Urothelium cell line (cell line): ENCODE results near the gene LRP8.

Source experiments
- DNase-seq: peaks from one replicate; pipeline ENCODE4 v3.0.0; 2011; ENCODE audit warnings: low spot score, mixed read lengths
- FAIRE-seq: peaks from 2 replicates; lab custom pipeline; 2011; peaks lifted over from hg19 to GRCh38; lab: Jason Lieb, UNC

LRP8 gene

DNA sequence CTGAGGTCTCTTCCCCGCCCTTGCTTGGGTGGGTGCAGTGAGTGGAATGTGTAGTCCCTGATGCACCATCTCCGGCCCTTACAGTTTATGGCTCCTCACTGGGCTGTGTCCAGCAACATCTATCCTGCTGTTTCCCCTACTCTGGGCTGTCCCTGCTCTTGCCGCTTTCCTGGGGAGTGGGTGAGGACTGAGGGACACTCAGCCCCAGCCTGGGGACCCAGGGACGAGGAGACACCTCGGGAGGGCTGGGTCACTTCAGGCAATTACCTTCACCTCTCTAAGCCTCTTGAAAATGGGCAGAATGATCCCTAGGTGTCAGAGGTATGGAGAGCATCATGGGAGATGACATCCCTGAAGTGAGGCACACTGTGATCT, 13.6 kb upstream of the LRP8 start:
- DNase-seq (no peak), FAIRE-seq (no peak)

DNA sequence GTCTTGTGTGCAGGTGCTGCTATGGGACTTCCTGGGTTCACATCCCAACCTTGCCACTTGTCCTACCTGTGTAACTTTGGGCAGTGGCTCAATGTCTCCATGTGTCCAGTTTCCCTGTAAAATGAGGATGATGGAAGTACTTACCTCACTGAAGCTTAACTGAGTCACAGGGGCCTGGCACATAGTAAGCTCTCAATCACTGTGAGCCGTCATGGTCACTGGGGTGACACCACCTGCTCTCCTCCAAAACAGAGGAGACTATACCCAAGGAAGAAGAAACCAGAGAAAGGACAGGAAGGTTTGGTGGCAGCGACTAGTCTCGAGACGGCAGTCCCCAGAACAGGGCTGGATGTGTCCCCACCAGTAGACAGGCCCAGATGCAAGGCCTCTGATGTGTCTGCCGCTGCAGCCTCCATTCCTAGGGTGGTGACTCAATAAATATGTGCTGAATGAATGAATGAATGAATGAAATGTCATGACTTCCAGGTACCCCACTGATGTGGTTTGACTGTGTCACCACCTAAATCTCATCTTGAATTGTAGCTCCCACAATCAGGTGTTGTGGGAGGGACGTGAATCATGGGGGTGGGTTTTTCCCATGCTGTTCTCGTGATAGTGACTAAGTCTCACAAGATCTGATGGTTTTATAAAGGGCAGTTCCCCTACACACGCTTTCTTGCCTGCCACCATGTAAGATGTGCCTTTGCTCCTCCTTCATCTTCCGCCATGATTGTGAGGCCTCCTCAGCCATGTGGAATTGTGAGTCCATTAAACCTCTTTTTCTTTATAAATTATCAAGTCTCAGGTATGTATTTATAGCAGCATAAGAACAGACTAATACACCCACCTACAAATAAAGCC, 13.0 kb upstream of the LRP8 start:
- no peak for DNase-seq
- FAIRE-seq: no peak

DNA sequence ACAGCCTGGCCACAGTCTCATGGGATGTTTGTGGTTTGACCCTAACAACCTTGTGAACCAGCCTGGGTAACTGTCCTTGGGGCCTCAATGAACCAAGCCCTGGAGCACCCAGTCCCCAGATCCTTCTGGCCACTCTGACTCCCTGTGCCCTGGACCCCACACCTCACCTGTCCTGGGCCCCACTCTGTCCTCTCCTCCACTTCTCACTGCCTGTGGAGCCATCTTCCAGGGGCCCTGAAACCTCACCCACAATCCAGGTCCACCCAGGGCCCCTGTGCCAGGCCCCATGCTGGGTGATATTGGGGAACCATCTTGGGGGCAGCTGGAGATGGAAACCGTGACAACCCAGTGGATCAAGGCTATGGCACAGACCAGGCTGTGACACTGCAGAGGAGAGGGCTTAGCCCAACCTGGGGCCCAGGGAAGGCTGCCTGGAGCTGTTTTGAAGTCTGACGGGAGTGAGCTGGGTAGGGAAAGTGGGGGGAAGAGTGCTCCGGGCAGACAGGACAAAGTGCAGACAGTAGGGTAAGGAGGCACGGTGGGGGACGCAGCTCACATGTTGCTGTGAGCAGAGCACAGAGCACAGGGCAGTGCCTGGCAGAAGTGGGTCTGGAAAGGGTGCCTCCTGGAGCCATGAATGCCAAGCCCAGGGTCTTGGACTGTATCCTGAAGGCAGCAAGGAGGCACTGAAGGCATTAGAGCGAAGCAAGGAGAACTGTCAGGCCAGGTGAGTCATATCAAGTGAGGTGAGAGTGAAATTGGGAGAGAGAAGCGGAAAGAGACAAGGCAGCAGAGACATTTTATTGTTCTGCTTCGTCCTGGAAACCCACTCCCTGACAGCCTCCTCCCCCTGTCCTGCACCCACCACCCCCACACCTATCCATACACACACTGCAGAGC, 12.1 kb upstream of the LRP8 start:
- FAIRE-seq (no peak), DNase-seq (no peak)

DNA sequence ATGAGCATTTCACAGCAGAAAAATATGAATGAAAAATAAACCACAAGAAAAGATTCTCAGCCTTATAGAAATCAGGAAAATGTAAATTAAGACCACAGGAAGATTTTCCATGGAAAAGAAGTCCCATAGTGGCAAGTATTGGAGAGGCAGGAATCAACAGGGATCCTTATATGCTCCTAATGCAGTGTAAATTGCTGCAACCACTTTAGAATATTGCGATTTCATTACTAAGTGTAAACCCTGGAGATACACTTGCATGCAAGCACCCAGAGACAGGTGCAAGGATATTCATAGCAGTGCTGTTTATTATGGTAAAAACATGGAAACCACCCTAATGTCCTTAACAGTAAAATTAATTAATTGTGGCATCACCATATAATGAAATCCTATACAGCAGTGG, 10.6 kb upstream of the LRP8 start:
- FAIRE-seq: no peak
- no peak for DNase-seq

DNA sequence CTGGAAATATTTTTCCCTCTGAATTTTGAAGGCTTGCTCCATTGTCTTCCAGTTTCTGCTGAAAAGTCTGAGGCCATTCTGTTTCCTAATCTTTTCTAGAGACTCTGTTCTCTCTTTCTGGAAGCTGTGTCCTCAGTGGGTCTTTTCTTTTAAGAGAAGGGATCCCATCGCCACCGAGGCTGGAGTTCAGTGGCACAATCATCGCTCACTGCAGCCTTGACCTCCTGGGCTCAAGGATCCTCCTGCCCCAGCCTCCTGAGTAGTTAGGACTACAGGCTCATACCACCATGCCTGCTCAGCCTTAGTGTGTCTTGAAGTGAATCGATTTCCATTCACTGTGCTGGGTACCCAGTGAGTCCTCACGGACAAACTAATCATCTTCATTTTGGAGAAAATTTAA, 9.6 kb upstream of the LRP8 start:
- DNase-seq: no peak
- no peak for FAIRE-seq

GRCh38 chr1:53336146-53336545, 8.3 kb upstream of the LRP8 start:
- FAIRE-seq: no peak
- no peak for DNase-seq

- DNase-seq (no peak), FAIRE-seq (no peak)
Observed at GRCh38 chr1:53335661-53336060, 7.8 kb upstream of the LRP8 start.

GRCh38 chr1:53334781-53335180, 6.9 kb upstream of the LRP8 start:
- no peak for DNase-seq

GRCh38 chr1:53334312-53334711, 6.4 kb upstream of the LRP8 start:
- no peak for FAIRE-seq
- DNase-seq: no peak

More at GRCh38 chr1:53334781-53335180, 6.9 kb upstream of the LRP8 start:
- no peak for FAIRE-seq

- DNase-seq (no peak), FAIRE-seq (no peak)
Observed at GRCh38 chr1:53332833-53333232, 5.0 kb upstream of the LRP8 start.

- FAIRE-seq: no peak
- DNase-seq: no peak
Observed at GRCh38 chr1:53332186-53332564, 4.3 kb upstream of the LRP8 start.

GRCh38 chr1:53331446-53332185, 3.7 kb upstream of the LRP8 start:
- DNase-seq: no peak
- no peak for FAIRE-seq

- FAIRE-seq (no peak), DNase-seq (no peak)
Observed at GRCh38 chr1:53330819-53331218, 2.9 kb upstream of the LRP8 start.

GRCh38 chr1:53328541-53329499, 950 bp upstream of the LRP8 start:
- peak; percentile 20 for FAIRE-seq

GRCh38 chr1:53327182-53327913, 522 bp downstream of the LRP8 start:
- DNase-seq (peak; percentile 45), FAIRE-seq (no peak)

More at GRCh38 chr1:53328541-53329499, 950 bp upstream of the LRP8 start:
- DNase-seq: peak; percentile 55

DNA sequence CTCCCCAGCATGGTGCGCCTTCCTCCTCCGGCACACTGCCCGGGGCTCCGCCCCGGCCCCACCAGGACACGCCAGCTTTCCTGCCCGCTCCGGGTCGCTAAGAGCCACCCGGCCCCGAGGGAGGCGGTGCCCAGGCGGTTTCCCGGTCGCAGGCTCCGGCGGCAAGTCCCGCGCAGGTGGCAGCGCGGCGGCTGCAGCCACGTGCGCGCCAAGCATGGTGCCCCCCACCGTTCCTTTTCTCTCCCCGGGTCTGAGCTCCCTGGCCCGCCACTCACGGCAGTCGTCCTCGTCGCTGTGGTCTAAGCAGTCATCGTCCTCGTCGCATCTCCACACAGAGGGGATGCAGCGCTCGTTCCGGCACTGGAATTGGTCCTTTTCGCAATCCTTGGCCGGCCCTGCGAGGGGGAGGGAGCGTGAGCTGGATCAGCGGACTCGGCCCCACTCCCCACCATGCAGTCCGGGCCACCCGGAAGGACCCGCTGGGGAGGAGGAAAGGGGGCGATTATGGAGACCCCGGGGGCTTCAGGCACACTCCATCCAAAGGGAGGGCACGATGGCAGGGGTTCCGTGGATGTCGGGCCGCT, 1.2 kb downstream of the LRP8 start:
- DNase-seq (peak; percentile 67), FAIRE-seq (no peak)

DNA sequence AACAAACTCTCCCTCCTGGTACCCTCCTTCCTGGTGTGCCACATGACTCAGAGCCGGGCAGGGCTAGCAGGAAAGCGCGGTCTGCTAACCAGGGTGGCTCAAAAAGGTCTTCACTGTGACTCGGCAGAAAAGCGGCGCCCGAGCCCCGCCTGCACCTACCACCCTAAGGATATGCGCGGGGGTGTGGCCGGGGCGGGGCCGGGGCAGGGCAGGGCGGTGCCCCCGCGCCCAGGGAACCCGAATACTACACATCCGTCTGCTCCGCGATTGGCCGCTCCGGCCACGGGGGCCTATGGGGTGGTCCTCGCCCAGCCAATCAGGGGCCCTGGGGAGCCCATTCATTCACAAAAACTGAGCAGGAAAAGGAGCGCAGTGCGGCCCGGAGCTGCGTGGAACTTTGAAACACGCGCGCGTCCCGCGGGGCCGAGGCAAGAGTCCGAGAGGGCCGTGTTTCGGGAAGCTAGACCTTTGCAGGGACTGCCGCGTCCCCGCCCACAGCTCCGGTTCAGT, 1.7 kb downstream of the LRP8 start:
- DNase-seq (peak; percentile 97), FAIRE-seq (peak; percentile 82)

DNA sequence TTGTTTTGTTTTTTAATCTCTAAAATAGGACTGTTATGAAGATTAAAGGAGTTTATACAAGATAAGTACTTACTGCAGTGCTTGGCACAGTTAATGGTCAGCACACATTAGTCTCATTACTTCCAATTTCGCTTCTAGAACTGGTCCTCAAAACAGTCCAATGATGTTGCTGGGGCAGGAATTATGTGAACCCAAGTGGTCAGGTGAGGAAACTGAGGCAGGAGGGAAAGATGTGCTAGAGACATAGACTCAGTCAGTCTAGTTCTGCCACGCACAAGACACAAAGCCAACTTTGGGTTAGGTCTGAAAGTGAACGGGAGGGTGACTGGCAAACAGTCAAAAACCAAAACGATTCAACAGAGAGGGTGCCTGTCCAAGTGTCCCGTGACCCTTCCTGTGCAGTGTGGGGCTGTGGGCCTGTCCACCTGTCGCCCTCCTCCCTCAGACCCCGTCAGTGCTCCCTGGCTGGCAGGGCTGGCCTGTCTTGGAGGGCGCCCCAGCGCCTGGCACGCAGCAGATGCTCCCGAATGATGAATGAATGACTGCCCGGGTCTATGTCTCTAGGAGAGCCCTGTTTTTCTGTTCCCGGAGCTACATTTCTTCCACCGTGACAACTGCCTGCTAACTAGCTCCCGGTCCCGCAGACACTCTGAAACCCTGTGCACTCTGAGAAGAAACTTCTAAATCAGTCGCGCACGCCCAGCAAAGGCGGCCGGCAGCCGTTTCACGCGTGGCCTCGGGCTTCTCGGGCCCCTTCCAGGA, 2.4 kb downstream of the LRP8 start:
- FAIRE-seq: no peak
- no peak for DNase-seq
